CD4-positive, alpha-beta T cell treated with Interferon gamma for 1 hour (primary cell): ENCODE results near the gene TSC22D2.
"Not testable (repeated sequence)": the region's sequence is repeated elsewhere in the genome, so short reads cannot be mapped to it uniquely, and the experiment has no call there.

Experiments used
- DNase-seq: peaks from one replicate; pipeline ENCODE4 v3.0.0-alpha.2; 2020

TSC22D2 gene

DNA sequence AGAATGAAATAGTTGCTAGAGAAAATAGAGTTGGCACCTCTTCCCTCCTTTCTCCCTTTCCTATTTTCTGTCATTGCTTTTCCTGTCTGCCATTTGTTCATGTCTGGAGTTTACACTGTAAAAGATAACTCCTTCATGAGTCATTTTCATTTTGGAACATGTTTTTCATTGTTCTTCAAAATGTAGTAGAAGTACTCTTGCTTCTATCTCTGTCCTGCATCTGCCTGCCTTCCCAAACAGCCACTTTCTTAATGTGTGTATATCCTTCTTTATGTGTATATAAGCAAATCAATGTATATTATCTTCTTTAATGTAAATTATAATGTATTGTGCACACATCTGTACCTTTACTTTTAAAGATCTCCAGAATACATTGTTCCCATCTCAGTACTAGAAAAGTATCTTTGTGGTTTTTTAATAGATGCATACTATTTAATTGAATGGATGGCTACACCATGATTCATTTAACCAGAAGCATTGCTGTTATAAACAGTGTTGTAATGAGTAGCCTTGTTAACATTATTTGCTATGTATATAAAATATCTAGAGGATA, 41.1 kb downstream of the TSC22D2 start:
- no peak for DNase-seq

DNA sequence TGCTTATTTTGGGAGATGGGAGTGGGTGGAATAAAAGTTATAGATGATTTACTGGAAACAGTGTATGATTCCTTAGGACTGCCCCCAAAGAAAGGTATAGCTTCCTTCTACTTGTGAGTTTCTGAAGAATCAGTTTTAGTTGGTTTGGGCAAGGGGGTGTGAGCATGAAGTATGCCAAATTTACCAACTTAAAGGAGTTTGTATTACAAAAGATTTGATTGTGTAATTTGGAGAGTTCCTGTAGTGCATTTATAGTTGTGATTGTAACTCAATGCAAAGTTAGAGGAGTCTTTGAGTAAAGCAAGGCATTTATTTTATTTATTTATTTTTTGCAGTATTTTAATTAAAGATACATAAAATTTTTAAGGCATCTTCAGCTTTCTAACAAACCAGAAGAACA, 42.8 kb downstream of the TSC22D2 start:
- DNase-seq, result no peak

- no peak for DNase-seq
Observed at GRCh38 chr3:150451329-150452048, 43.4 kb downstream of the TSC22D2 start.

DNA sequence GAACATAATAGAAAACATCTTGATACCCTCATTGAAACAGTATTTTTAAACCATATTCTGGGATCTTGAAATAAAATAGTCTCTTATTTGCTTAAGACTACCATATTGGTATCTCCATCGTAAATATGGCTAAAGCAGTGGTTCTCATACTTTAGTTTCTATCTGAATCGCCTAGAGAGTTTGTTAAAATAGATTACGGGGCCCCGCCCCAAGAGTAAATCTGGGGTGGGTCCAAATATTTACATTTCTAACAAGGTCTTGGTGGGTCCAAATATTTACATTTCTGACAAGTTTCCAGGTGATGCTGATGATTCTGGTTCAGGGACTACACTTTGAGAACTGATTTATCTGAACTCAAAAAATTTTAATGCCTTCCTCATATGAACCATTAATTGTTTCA, 45.3 kb downstream of the TSC22D2 start:
- no peak for DNase-seq

- no peak for DNase-seq
Observed at GRCh38 chr3:150454085-150454484, 46.0 kb downstream of the TSC22D2 start.

DNA sequence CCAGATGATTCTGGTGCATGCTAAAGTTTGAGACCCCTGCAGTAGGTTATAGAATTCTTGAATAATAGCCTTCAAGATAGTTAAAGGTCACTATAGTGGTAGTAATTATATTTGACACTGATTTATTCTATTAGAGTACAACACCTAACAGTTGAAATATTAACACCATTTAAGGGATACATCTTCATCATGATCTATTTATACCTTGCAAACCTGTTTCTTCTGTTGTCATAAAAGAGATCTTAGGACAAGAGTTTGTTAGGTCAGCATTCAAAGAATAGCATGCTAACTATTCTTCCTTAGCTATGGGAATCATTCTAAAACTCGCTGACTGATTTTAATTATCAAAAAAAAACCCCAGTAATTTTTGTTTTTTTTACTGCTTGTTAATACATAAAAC, 46.5 kb downstream of the TSC22D2 start:
- no peak for DNase-seq

- no peak for DNase-seq
Observed at GRCh38 chr3:150455341-150455740, 47.2 kb downstream of the TSC22D2 start.

DNA sequence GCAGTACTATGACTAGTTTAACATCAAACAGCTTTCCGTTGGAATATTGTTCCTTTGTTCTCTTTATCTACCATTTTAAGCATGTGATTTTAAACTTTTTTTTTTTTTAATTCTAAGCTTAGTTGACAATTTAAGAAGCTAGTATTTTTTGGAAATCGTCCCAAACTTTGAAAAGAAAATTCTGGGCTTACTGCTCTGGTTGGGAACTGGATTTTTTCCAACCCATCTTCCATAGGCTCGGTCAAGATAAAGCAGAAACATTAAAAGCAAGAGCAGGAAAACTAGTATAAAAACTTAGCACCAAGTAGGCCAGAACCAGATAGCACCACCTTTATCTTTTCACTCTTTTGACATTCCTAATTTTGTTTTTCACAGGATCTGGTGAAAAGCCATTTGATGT, 49.9 kb downstream of the TSC22D2 start:
- DNase-seq, result no peak

DNA sequence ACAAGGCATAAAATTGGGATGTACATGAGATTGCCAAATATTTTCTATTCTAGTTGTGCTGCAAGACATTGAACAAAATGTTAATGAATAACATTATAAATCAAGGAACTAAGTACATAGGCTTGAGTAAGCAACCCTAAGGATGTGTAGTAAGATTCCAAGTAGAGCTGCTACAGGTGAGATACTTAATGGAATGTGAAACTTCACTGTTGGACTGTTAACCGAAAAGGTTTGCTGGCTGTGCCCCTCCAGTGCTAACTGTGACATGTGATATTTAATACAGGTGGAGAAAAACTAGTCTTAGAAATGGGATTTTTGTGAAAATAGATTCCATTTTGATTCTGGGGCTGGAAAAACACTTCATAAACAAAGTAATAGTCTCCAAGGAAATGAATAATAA, 52.4 kb downstream of the TSC22D2 start:
- no peak for DNase-seq

DNA sequence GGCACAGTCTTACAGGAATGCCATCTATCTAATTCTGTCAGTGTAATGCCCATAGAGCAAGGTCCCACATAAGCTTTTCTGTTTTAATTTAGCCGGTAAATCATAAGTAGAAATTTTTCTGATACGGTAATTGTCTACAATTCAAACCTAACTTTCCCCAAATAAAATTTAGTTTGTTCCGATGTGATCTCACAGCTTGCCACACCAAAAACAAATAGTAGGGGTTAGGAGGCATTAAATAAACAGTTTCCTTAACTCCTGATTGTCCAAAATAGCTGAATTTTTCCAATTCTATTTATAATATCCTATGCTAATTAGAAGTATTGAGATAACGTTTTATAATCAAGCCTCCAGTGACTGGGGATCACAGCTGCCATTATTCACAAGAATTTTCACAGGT, 53.3 kb downstream of the TSC22D2 start:
- DNase-seq, result no peak

GRCh38 chr3:150462108-150462507, 54.0 kb downstream of the TSC22D2 start:
- no peak for DNase-seq

GRCh38 chr3:150464684-150465083, 56.6 kb downstream of the TSC22D2 start:
- no peak for DNase-seq

DNA sequence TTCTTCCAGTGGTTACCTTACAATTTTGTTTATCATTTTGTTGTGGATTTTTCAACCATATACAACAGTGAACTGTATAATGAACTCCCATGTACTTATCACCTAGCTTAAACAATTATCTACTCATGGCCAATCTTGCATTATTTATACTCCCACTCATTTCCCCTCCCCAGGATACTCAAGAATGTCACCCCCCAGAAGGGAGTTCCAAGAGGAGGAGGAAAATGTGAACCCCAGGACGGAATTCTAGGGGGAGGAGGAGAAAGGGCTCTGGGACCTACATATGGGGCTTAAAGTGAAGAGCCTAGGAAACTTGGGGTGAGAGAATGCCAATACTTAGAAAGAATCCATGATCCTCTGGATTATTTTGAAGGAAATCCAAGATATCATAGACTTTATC, 59.3 kb downstream of the TSC22D2 start:
- DNase-seq, result no peak

GRCh38 chr3:150469031-150469930, 61.2 kb downstream of the TSC22D2 start:
- DNase-seq, result no peak

GRCh38 chr3:150469931-150470740, 62.0 kb downstream of the TSC22D2 start:
- no peak for DNase-seq

GRCh38 chr3:150472421-150472820, 64.3 kb downstream of the TSC22D2 start:
- no peak for DNase-seq

DNA sequence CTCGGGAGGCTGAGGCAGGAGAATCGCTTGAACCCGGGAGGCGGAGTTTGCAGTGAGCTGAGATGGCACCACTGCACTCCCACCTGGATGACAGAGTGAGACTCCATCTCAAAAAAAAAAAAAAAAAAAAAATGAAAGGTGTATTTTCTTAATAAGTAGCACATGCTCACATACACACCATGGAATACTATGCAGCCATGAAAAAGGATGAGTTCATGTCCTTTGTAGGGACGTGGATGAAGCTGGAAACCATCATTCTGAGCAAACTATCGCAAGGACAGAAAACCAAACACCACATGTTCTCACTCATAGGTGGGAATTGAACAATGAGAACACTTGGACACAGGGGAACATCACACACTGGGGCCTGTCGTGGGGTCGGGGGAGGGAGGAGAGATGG, 65.1 kb downstream of the TSC22D2 start:
- not testable (repeated sequence) for DNase-seq

DNA sequence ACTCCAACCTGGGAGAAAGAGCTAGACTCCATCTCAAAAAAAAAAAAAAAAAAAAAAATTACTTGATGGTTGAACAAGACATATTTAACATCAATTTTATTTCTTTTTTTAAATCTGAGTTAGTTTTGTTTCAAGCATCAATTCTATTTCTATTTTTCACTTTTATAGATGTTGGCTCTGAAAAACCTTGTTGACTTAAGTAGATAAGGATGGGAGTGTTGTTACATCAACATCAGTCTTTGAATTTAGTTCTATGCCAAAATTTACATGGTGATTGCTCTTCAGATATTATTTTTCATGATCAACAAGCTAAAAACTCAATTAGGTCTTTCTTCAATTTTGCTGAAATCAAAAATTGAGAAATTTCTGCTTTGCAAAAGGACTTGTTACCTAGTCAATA, 71.3 kb downstream of the TSC22D2 start:
- no peak for DNase-seq

DNA sequence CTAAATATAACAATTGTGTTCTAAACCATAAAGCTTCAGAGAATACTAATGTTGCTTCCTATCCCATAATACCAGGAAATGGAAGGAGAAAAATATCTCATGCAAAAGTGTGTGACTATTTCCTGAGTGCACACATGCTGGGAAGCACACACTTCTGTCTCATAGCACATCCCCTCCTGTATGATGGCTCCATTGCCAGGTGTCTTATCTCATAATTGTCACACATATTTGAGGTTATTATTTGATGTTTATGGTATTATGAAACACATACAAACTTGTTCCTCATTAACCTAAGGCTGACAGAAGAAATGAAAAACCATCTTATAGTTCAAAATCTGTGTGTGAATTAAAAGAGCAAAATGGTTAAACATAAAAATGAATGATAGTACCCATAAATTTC, 72.8 kb downstream of the TSC22D2 start:
- DNase-seq, result no peak

DNA sequence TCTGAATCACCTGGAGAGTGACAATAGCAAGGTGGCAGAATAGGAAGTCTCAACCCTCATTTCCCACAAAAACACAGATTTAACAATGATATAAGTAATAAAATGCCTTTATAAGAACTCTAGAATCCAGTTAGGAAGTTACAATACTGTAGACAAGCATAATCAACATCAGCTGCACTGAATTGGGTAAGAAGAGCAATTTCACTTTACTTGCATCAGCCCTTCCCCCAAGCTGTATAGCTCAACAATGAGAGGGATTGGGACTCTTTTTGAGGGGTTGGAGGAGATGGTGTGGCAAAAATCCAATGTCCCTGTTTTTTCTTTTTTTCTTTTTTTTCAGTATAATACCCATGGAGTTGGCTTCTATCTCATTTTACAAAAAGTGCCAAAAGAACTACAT, 75.1 kb downstream of the TSC22D2 start:
- no peak for DNase-seq

DNA sequence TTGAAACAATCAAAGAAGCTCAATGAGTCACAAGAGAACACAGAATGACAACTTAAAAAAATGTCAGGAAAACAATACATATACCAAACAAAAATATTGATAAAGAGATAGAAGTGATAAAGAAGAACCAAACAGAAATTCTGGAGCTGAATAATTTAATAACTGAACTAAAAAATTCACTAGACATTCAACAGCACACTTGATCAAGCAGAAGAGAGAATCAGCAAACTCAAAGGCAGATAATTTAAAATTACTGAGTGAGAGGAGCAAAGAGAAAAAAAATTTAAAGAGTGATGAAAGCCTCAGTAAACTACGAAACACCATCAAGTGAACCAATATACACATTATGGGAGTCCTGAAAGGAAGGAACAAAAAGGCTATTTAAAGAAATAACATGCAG, 76.3 kb downstream of the TSC22D2 start:
- DNase-seq, result no peak

DNA sequence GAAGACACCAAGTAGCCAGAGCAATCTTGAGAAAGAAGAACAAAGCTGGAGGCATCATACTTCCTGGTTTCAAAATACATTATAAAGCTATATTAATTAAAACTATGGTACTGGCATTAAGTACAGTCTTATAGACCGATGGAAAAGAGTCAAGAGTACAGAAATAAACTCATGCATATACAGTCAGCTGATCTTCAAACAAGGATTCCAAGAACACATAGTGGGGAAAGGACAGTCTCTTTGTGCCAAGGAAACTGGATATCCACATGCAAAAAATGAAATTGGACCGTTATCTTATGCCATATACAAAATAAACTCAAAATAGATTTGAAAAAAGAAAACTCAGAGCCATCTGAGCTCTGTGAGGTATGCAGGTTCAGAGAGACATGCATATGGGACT, 80.8 kb downstream of the TSC22D2 start:
- DNase-seq, result no peak
